HFF-Myc (cell line): ENCODE measurements around the gene RAD54L2.

Source experiments
- DNase-seq: peaks from one replicate; pipeline ENCODE4 v3.0.0-alpha.2; 2011; ENCODE audit warnings: low read depth; ENCODE audit errors: extremely low read depth
- H3K4me3 ChIP-seq: replicated peaks from 2 replicates; pipeline ENCODE4 v1.5.1; 2011; ENCODE audit warnings: low read depth, mild to moderate bottlenecking, control low read depth, low read length
- CTCF ChIP-seq: IDR thresholded peaks from 2 replicates; pipeline ENCODE4 v1.5.1; 2012; ENCODE audit warnings: mild to moderate bottlenecking, low read depth, low read length, control low read depth; ENCODE audit errors: missing control alignments

RAD54L2 gene

GRCh38 chr3:51568036-51568435 lies 29.5 kb downstream of the RAD54L2 start:
- no peak for TF ChIP-seq CTCF
- H3K4me3 ChIP-seq, result no peak overlapping the region
- DNase-seq, result no peak

GRCh38 chr3:51568996-51569395 lies 30.5 kb downstream of the RAD54L2 start:
- TF ChIP-seq CTCF, result no peak
- no peak overlapping the region for H3K4me3 ChIP-seq
- DNase-seq, result no peak

- no peak for TF ChIP-seq CTCF
- H3K4me3 ChIP-seq, result no peak overlapping the region
- no peak for DNase-seq
These were observed 39.7 kb downstream of the RAD54L2 start for GRCh38 chr3:51578238-51578637.

GRCh38 chr3:51580418-51580817 lies 41.9 kb downstream of the RAD54L2 start:
- H3K4me3 ChIP-seq, result no peak overlapping the region
- no peak for TF ChIP-seq CTCF
- no peak for DNase-seq

- no peak for DNase-seq
These were observed 43.0 kb downstream of the RAD54L2 start for GRCh38 chr3:51581524-51581923.

GRCh38 chr3:51585197-51585596 lies 46.7 kb downstream of the RAD54L2 start:
- no peak for DNase-seq
- no peak for TF ChIP-seq CTCF
- no peak overlapping the region for H3K4me3 ChIP-seq

More at GRCh38 chr3:51581524-51581923, 43.0 kb downstream of the RAD54L2 start:
- H3K4me3 ChIP-seq, result no peak overlapping the region
- no peak for TF ChIP-seq CTCF

GRCh38 chr3:51585871-51586270 lies 47.4 kb downstream of the RAD54L2 start:
- no peak for TF ChIP-seq CTCF
- H3K4me3 ChIP-seq, result no peak overlapping the region
- DNase-seq, result no peak
